Suppressor macrophage treated with lipopolysaccharide for 4 hours (primary cell): Measurements from ENCODE around the gene ACSL6.

Experiments used
- DNase-seq: peaks from one replicate; pipeline ENCODE4 v3.0.0-alpha.2; 2020

The ACSL6 gene

GRCh38 chr5:131974956-131975726 lies 36.3 kb downstream of the ACSL6 start:
- no peak for DNase-seq

- no peak for DNase-seq
Measured at GRCh38 chr5:131974622-131974955, 36.9 kb downstream of the ACSL6 start.

GRCh38 chr5:131974016-131974415 lies 37.4 kb downstream of the ACSL6 start:
- no peak for DNase-seq

GRCh38 chr5:131973089-131973712 lies 38.3 kb downstream of the ACSL6 start:
- DNase-seq = no peak

GRCh38 chr5:131968396-131968954 lies 43.0 kb downstream of the ACSL6 start:
- DNase-seq = no peak

GRCh38 chr5:131966551-131966950 lies 44.9 kb downstream of the ACSL6 start:
- DNase-seq = no peak

- DNase-seq = no peak
Measured at GRCh38 chr5:131965826-131966415, 45.5 kb downstream of the ACSL6 start.

- DNase-seq = no peak
Measured at GRCh38 chr5:131959906-131960305, 51.6 kb downstream of the ACSL6 start.

- DNase-seq = no peak
Measured at GRCh38 chr5:131959136-131959535, 52.3 kb downstream of the ACSL6 start.

GRCh38 chr5:131957721-131958441 lies 53.6 kb downstream of the ACSL6 start:
- no peak for DNase-seq

- no peak for DNase-seq
Measured at GRCh38 chr5:131953969-131954368, 57.5 kb downstream of the ACSL6 start.

GRCh38 chr5:131952301-131952857 lies 59.1 kb downstream of the ACSL6 start:
- DNase-seq = no peak

- no peak for DNase-seq
Measured at GRCh38 chr5:131950706-131951105, 60.8 kb downstream of the ACSL6 start.

GRCh38 chr5:131947445-131947844 lies 64.0 kb downstream of the ACSL6 start:
- DNase-seq = no peak

- no peak for DNase-seq
Measured at GRCh38 chr5:131945551-131946168, 65.8 kb downstream of the ACSL6 start, which contains the start of gene MEIKIN. Gene MEIKIN (minus strand): TSS chr5:131945663. CDS start chr5:131945505, 158 bp downstream.

- DNase-seq = peak; percentile 81
Measured at GRCh38 chr5:131944702-131945550, 66.5 kb downstream of the ACSL6 start.

- peak; percentile 70 for DNase-seq
Measured at GRCh38 chr5:131943916-131944315, 67.5 kb downstream of the ACSL6 start.

- peak; percentile 59 for DNase-seq
Measured at GRCh38 chr5:131942016-131942415, 69.4 kb downstream of the ACSL6 start.

- DNase-seq = no peak
Measured at GRCh38 chr5:131939690-131940345, 71.6 kb downstream of the ACSL6 start.

- no peak for DNase-seq
Measured at GRCh38 chr5:131932235-131932634, 79.2 kb downstream of the ACSL6 start.

- DNase-seq = no peak
Measured at GRCh38 chr5:131928957-131929356, 82.5 kb downstream of the ACSL6 start.
